ENCODE results near the gene LRATD1. TPM values are rescaled to one million over a fixed set of nuclear protein-coding genes. Genes with fewer than 3 reads are reported as not detected.

LRATD1 gene
- polyA plus RNA-seq, 1 donor from 2014 or later = 81.4 TPM

DNA sequence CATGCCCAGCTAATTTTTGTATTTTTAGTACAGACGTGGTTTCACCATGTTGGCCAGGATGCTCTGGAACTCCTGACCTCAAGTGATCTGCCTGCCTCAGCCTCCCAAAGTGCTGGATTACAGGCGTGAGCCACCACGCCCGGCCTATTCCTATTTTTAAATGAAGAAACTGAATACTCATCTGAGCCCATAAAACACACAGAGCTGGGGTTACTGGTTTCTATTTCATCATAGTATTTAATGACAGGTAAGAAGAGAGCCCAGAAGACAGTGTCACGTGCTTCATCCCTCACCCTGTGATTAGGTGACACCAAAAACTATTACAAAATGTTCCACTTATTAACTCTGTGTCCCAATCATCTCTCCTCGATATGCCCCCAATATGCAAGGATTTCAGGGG is 15.6 kb upstream of the LRATD1 start:
- Histone ChIP-seq H3K79me2 (replicated peaks; ENCODE audit: insufficient read depth, low read length) (no peaks in the 10 kb centered on the region), H3K9me3 (ENCODE audit: low read length) (no peaks in the 10 kb centered on the region), H3K9ac (ENCODE audit: low read length) (no peak overlapping the region), H3K4me3 (ENCODE audit: low read length) (no peak overlapping the region), H3K27me3 (ENCODE audit: insufficient read depth, low read depth, low read length) (no peaks in the 10 kb centered on the region), H3K27ac (ENCODE audit: low read length) (no peak overlapping the region), H4K20me1 (ENCODE audit: insufficient read depth) (no peaks in the 10 kb centered on the region), H2AFZ (ENCODE audit: low read depth, low read length) (no peak overlapping the region), H3K36me3 (ENCODE audit: insufficient read depth, low read length) (no peaks in the 10 kb centered on the region), H3K4me2 (ENCODE audit: low read length) (no peak overlapping the region), H3F3A (ENCODE audit: insufficient read depth, low read length, poor library complexity, severe bottlenecking) (no peaks in the 10 kb centered on the region), H3K9me2 (ENCODE audit: insufficient read depth, low read length) (no peaks in the 10 kb centered on the region)
- TF ChIP-seq RAD21 (conservative IDR thresholded peaks at IDR 0.05) = no peak
- TF ChIP-seq SMC3 (conservative IDR thresholded peaks at IDR 0.05; ENCODE audit: poor library complexity) = no peak
- TF ChIP-seq, protein P1, sequence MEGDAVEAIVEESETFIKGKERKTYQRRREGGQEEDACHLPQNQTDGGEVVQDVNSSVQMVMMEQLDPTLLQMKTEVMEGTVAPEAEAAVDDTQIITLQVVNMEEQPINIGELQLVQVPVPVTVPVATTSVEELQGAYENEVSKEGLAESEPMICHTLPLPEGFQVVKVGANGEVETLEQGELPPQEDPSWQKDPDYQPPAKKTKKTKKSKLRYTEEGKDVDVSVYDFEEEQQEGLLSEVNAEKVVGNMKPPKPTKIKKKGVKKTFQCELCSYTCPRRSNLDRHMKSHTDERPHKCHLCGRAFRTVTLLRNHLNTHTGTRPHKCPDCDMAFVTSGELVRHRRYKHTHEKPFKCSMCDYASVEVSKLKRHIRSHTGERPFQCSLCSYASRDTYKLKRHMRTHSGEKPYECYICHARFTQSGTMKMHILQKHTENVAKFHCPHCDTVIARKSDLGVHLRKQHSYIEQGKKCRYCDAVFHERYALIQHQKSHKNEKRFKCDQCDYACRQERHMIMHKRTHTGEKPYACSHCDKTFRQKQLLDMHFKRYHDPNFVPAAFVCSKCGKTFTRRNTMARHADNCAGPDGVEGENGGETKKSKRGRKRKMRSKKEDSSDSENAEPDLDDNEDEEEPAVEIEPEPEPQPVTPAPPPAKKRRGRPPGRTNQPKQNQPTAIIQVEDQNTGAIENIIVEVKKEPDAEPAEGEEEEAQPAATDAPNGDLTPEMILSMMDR (IDR thresholded peaks at IDR 0.05; ENCODE audit: poor library complexity, severe bottlenecking) = no peak
- TF ChIP-seq EP300 (conservative IDR thresholded peaks at IDR 0.05; ENCODE audit: poor library complexity, severe bottlenecking) = no peak
- TF ChIP-seq MXI1 (conservative IDR thresholded peaks at IDR 0.05; ENCODE audit: poor library complexity, severe bottlenecking) = no peak
- TF ChIP-seq POLR2AphosphoS5 (IDR thresholded peaks at IDR 0.05) = no peak
- TF ChIP-seq EZH2 (IDR thresholded peaks at IDR 0.05; ENCODE audit: borderline replicate concordance, insufficient read depth, low read length, poor library complexity, severe bottlenecking) = no peak
- TF ChIP-seq, protein P2, sequence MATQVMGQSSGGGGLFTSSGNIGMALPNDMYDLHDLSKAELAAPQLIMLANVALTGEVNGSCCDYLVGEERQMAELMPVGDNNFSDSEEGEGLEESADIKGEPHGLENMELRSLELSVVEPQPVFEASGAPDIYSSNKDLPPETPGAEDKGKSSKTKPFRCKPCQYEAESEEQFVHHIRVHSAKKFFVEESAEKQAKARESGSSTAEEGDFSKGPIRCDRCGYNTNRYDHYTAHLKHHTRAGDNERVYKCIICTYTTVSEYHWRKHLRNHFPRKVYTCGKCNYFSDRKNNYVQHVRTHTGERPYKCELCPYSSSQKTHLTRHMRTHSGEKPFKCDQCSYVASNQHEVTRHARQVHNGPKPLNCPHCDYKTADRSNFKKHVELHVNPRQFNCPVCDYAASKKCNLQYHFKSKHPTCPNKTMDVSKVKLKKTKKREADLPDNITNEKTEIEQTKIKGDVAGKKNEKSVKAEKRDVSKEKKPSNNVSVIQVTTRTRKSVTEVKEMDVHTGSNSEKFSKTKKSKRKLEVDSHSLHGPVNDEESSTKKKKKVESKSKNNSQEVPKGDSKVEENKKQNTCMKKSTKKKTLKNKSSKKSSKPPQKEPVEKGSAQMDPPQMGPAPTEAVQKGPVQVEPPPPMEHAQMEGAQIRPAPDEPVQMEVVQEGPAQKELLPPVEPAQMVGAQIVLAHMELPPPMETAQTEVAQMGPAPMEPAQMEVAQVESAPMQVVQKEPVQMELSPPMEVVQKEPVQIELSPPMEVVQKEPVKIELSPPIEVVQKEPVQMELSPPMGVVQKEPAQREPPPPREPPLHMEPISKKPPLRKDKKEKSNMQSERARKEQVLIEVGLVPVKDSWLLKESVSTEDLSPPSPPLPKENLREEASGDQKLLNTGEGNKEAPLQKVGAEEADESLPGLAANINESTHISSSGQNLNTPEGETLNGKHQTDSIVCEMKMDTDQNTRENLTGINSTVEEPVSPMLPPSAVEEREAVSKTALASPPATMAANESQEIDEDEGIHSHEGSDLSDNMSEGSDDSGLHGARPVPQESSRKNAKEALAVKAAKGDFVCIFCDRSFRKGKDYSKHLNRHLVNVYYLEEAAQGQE (IDR thresholded peaks at IDR 0.05; ENCODE audit: borderline replicate concordance) = no peak
- TF ChIP-seq TAF1 (IDR thresholded peaks at IDR 0.05; ENCODE audit: low read depth) = no peak

DNA sequence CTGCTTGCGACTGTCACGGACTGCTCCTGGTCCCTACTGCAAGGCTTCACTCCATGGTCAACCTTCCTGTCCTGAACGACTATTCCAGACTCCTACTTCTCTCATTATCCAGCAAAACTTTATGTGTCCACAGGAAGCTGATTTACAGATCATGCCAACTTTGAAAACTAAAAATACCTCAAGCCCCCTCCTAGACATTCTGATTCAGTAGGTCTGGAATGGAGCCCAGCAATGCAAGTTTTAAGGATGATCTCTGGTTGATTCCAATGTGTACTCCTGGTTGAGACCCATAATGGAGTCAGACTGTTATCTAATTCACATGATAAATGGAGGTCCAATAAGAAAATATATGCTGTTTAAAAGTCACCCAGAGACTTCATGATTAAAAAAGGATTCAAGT is 13.1 kb upstream of the LRATD1 start:
- H3K9ac ChIP-seq (ENCODE audit: low read length) = no peak overlapping the region
- no peaks in the 10 kb centered on the region for H3K36me3 ChIP-seq (ENCODE audit: insufficient read depth, low read length)
- no peaks in the 10 kb centered on the region for H3K79me2 ChIP-seq (replicated peaks; ENCODE audit: insufficient read depth, low read length)
- H3K4me2 ChIP-seq (ENCODE audit: low read length) = no peak overlapping the region
- H2AFZ ChIP-seq (ENCODE audit: low read depth, low read length) = no peak overlapping the region
- no peaks in the 10 kb centered on the region for H3K9me3 ChIP-seq (ENCODE audit: low read length)
- no peaks in the 10 kb centered on the region for H3K9me2 ChIP-seq (ENCODE audit: insufficient read depth, low read length)
- no peaks in the 10 kb centered on the region for H4K20me1 ChIP-seq (ENCODE audit: insufficient read depth)
- H3K27ac ChIP-seq (ENCODE audit: low read length) = no peak overlapping the region
- TF ChIP-seq POLR2AphosphoS5 (IDR thresholded peaks at IDR 0.05) = no peak
- TF ChIP-seq, protein P1 (IDR thresholded peaks at IDR 0.05; ENCODE audit: poor library complexity, severe bottlenecking) = no peak
- no peak for TF ChIP-seq TAF1 (IDR thresholded peaks at IDR 0.05; ENCODE audit: low read depth)
- no peak for TF ChIP-seq EZH2 (IDR thresholded peaks at IDR 0.05; ENCODE audit: borderline replicate concordance, insufficient read depth, low read length, poor library complexity, severe bottlenecking)
- TF ChIP-seq EP300 (conservative IDR thresholded peaks at IDR 0.05; ENCODE audit: poor library complexity, severe bottlenecking) = no peak
- TF ChIP-seq RAD21 (conservative IDR thresholded peaks at IDR 0.05) = no peak
- no peak for TF ChIP-seq MXI1 (conservative IDR thresholded peaks at IDR 0.05; ENCODE audit: poor library complexity, severe bottlenecking)
- H3K27me3 ChIP-seq (ENCODE audit: insufficient read depth, low read depth, low read length) = no peaks in the 10 kb centered on the region
- no peak overlapping the region for H3K4me3 ChIP-seq (ENCODE audit: low read length)
- no peaks in the 10 kb centered on the region for H3F3A ChIP-seq (ENCODE audit: insufficient read depth, low read length, poor library complexity, severe bottlenecking)

Measured in neural cell (in vitro differentiated cells).